AML-193 (cell line): ENCODE data around the gene STK11IP.
A peak's percentile ranks its signal among the peaks of the same experiment; 100 is the strongest.

Experiments
- DNase-seq, 2 experiments: peaks; one replicate each; lab custom pipeline; 2025; lab: John Stamatoyannopoulos, UW

The STK11IP gene, protein sequence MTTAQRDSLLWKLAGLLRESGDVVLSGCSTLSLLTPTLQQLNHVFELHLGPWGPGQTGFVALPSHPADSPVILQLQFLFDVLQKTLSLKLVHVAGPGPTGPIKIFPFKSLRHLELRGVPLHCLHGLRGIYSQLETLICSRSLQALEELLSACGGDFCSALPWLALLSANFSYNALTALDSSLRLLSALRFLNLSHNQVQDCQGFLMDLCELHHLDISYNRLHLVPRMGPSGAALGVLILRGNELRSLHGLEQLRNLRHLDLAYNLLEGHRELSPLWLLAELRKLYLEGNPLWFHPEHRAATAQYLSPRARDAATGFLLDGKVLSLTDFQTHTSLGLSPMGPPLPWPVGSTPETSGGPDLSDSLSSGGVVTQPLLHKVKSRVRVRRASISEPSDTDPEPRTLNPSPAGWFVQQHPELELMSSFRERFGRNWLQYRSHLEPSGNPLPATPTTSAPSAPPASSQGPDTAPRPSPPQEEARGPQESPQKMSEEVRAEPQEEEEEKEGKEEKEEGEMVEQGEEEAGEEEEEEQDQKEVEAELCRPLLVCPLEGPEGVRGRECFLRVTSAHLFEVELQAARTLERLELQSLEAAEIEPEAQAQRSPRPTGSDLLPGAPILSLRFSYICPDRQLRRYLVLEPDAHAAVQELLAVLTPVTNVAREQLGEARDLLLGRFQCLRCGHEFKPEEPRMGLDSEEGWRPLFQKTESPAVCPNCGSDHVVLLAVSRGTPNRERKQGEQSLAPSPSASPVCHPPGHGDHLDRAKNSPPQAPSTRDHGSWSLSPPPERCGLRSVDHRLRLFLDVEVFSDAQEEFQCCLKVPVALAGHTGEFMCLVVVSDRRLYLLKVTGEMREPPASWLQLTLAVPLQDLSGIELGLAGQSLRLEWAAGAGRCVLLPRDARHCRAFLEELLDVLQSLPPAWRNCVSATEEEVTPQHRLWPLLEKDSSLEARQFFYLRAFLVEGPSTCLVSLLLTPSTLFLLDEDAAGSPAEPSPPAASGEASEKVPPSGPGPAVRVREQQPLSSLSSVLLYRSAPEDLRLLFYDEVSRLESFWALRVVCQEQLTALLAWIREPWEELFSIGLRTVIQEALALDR

DNA sequence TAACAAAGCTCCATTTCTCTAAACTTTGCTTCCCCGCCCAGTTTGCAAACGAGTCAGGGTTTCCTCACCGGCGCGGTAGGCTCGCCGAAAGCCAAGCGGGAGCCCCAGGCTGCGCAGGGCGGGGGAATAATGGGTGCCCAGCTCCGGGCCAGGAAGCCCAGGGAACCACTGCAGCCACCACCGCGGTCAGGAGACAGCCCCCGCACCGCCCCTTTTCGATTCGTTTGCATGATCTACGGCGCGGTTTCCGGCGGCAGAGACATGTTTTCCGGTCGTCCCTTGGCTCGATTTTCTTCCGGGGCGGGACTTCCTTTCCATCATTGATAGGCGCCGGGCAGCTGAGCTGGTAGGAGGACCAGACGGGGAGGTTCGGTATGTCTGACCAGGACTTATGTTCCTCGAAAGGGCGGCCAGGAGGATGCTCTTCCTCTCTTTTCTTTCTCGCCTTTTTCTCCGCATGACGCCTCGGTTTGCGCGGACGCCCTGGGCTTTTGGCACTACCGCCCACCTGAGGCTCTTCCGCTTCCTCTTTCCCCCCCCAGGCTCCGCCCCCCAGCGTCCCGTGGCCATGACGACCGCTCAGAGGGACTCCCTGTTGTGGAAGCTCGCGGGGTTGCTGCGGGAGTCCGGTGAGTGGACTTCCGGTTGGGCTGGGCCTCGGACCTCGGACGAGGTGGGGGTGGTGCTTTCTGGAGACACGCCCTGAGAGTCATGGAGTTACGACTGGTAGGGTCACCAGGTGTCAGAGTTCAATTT lies at the start of gene STK11IP:
Gene STK11IP (plus strand): TSS at position 306 of the 756 bp plus-strand sequence. CDS start 263 bp downstream, at position 569.
- peak; percentile 89 to 94 for DNase-seq

DNA sequence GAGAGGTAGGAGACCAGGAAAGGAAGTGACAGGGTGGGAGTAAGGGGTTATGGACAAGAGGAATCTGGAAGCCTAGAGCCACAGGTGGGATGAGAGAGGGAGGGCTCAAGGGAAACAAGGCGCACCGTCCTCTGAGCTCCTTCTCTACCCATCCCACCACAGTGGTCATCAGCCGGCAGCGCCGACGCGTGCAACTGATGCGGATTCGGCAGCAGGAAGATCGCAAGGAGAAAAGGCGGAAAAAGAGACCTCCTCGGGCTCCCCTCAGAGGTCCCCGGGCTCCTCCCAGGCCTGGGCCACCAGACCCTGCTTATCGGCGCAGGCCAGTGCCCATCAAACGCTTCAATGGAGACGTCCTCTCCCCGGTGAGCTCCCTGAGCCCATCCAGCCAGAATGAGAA lies 48.7 kb upstream of the STK11IP start:
- no peak for DNase-seq

DNA sequence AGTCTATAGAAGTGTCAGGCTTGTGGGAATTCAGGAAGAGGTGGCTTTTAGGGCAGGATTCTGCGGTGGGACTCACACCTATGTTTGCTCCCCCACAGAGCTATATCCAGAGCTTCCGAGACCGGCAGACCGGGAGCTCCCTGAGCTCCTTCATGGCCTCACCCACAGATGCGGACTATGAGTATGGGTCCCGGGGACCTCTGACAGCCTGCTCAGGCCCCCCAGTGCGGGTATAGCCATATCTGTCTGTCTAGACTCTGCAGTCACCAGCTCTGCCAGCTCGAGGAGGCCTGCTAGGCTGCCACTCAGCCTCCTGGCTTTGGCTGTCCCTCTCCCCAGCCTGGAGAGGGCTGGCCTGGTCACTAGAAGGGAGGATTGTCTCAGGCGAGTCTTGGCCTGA lies 48.0 kb upstream of the STK11IP start:
- DNase-seq = no peak

DNA sequence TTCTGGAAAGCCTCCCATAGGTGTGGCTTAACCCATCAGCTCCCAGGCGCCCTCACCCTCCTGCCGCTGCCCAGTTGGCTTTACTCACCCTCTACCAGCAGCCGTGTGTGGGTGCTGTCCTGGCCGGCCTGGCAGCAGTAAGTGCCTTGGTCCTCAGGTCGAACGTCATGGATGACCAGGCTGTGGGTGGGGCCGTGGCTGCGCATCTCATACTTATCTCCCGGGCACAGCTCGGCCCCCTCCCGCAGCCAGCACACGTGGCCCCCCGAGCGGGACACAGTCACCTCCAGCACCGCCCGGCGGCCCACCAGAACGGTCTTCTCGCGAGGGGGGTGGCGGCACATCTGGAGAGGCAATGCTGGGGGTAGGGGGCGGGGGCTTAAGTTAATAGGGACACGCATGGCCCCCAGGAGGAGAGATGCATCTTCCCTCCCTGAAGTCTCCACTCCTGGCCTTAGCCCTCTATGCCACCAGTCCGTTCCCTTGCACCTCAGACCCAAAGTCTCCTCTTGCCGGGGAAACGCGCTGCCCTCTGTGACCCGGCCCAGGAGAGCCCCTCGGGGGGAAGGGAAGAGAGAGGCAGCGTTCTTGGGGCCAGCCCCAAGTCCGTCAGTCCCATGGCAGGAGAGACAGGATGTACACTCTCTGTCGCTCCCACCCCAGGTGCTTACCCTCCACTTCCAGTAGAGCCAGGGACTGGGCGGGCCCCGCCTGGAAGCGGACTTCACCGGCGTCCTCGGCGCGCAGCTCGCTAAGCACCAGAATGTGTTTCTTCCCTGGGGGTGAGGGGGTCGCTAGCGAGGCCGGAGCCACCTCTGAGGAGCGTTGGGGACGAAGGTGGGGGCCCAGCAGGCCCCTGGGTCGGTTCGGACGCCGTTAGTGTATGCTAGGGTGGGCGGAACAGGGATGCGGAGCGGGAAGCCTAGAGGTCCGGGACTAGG lies 45.9 kb upstream of the STK11IP start:
- DNase-seq = no peak

DNA sequence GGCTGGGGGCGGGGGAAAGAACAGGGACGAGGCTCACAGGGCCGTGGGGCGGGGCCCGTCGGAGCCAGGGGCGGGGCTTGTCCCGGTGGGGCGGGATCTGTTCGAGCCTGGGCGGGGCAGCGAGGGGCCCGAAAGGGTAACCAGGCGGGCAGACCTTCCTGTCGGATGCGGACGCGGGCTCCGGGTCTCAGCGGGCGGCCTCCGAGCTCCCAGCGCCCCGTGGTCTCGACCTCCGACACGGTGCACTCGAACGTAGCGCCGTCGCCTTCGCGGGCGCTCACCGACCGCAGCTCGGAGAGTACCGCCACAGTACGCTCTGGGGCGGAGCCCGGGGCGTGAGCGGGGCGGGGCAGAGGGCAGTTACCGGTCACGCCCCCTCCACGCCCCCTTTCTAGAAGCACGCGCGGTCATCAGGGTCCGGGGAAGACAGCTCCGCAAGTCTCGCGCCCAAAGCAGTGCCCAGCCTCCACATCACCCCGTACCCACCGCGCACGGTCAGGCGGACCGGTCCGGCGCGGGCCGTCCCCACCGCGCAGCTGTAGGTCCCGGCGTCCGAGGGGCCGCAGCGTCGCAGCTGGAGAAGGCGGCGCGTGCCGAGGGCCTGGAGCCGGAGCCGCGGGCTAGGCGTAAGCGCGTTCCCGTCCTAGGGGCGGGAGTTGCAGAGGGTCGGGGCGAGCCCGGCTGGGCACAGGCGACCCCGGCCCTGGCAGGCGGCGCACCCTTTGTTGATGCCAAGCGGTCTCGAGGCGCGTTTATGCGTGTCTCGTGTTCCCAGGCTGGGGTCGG lies 45.1 kb upstream of the STK11IP start:
- DNase-seq = no peak

DNA sequence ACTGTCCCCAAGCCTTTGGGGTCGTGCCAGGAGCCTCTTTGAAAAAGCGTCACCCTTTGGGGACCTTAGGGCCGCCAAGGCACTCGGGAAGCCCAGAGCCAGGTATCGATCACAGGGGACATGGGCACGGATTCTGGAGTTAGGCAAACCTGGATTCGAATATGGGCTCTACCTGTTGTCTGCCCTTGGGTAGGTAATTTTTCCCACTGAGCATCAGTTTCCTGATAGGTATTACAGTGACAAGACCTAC lies 44.6 kb upstream of the STK11IP start:
- DNase-seq = no peak

DNA sequence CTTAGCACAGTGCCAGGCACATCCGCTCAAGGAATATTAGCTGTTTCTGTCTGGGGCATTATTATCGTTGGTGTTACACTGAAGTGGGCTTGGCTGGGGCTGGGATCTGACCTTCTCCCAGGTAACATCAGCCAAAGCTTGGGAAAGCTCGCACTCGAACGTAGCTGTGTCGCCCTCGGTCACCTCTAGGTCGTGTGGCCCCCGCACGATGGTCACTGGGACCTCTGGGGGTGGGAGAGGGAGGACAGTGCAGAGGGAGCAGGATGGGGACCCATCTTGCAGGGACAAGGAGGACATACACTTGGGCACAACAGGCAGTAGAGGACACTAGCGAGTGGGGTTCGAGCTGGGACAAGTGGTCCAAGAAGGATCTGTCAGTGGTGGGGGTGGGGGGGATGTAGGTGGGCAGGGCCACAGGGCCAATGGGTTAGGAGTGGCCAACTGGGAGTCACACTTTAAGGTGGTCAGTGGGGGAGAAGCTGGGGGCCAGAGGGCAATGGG lies 44.1 kb upstream of the STK11IP start:
- DNase-seq = no peak

DNA sequence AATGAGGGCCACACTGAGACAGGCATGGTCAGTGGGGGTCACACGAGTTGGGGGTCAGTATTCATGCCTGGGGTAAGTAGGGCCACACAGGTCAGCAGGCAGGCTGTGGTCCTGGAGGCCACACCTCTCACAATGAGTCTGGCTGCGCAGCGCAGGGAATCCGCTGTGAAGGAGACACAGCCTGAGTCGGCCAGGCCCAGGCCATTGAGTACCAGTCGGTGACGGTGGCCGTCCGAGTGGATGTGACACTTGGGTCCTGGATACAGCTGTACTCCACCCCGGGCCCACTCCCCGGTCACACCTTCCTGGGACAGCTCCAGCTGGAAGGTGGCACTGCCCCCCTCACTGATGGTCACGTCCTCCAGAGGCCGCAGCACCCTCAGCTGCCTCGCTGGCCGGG lies 43.3 kb upstream of the STK11IP start:
- DNase-seq = no peak

DNA sequence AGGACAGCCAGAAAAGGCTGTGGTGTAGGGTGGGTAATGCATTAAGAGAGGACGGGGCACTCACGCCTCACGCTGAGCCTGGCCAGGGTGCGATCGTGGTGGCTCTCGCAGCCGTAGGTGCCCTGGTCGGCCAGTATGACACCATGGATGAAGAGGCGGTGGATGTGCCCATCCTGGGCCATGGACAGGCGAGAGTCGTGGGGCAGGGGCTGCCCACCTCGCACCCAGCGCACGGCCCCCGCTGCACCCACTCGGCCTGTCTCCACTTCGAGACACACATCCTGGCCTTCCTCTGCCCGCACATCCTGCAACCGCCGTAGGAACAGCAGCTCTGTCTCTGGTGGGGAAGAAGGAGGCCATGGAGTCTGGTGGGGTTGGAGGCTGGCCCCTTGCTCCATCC lies 41.7 kb upstream of the STK11IP start:
- no peak for DNase-seq

DNA sequence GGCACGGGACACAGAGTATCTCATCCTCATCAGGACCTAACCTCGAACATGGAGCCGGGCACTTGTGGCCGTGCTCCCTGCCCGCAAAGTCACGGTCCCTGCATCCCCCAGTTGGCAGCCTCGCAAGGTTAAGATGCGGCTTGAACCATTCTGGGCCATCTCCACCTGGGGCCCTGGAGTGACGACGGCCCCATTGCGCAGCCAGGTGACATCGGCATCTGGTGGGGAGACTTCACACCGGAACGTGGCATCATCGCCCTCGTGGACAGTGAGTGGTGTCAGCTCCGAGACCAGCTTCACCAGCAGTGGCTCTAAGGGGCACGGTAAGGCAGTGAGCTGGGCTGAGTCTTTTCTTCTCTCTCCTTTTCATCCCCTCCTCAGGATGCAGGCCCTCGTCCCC lies 41.2 kb upstream of the STK11IP start:
- DNase-seq = no peak

DNA sequence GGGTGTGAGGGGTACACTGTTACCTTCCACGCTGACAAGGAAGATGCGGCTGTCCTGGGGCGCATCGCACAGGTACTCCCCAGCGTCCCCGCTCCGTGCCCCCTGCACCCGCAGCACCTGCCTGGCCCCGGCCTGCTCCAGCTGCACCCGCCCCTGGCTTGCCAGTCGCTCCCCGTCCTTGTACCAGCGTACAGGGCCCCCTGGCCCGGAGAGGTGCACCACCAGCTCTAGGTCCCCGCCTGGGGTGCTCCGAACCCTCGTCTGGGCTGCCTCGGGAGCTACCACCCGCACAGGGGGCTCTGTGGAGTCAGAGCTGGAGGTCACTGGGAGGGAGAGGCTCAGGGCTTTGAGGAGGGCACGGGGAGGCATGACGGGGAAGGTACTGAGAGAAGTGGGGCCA lies 40.3 kb upstream of the STK11IP start:
- DNase-seq = no peak

DNA sequence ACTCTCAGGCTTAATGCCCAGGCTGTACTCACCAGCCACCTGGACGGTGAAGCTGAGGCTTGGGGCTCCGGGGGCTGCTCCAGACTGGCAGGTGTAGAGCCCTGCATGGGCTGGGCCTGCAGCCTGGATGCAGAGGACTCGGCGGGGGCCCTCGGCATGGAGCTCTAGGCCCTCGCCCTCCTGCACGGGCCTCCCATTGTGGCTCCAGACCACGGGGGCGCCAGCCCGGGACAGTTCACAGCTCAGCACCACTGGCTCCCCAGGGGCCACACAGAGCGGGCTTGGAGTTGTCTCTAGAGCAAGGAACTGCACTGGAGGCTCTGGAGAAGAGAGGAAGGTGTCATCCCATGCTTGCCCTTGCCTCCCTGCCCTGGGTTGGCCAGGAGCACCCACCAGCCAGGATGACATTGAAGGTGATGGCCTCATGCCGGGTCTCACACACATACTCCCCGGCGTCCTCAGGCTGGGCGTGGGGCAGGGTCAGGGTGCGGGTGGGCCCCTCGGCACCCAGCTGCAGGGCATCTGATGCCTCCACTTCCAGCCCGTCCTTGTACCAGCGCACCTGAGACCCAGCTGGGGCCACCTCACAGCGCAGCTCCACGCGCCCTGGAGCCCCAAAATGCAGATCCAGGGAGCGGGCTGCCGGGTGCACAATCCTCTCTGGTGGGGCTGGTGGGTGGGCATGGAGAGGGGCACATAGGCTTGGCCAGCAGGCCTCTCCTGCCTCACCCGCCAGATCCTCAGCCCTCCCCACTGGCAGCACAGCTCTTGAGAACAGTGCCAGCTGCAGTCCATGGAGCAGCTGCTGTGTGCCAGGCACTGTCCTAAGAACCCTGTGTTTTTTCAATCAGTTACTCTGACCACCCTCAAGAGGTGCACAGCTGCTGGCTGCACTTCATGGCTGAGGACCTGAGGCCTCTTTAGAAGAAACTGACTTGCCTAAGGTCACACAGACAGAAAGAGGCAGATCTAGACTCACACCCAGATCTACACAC lies 39.6 kb upstream of the STK11IP start:
- no peak for DNase-seq

DNA sequence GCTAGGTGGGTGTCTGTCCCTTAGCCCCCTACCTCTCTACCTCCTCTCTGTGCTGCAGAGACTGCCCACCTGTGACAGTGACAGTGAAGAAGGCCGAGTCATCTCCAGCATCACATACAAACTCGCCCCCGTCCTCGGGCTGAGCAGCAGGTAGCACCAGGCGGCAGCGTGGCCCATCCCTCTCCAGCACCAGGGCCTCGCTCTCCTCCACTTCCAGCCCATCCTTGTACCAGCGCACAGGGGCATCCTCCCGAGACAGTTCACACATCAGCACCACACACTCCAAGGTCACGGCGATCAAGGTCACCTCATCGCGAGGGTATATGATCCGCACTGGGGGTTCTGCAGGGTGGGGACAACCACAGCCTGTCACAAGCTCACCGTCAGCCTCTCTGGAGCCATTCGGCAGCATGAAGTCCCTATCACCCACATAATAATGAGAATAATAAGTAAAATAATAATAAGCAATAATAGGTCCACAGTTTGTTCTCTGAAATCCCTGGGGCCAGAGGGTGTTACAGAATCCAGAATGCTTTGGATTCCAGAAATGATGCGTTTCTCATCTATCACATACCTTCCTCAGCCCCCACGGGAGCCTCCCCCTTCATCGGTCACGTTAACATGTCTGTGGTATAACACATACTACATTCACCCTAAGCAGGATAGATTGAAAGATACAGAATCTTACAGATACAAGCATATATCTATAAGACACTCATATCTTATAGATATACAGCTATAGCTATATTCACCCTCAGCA lies 38.3 kb upstream of the STK11IP start:
- no peak for DNase-seq

DNA sequence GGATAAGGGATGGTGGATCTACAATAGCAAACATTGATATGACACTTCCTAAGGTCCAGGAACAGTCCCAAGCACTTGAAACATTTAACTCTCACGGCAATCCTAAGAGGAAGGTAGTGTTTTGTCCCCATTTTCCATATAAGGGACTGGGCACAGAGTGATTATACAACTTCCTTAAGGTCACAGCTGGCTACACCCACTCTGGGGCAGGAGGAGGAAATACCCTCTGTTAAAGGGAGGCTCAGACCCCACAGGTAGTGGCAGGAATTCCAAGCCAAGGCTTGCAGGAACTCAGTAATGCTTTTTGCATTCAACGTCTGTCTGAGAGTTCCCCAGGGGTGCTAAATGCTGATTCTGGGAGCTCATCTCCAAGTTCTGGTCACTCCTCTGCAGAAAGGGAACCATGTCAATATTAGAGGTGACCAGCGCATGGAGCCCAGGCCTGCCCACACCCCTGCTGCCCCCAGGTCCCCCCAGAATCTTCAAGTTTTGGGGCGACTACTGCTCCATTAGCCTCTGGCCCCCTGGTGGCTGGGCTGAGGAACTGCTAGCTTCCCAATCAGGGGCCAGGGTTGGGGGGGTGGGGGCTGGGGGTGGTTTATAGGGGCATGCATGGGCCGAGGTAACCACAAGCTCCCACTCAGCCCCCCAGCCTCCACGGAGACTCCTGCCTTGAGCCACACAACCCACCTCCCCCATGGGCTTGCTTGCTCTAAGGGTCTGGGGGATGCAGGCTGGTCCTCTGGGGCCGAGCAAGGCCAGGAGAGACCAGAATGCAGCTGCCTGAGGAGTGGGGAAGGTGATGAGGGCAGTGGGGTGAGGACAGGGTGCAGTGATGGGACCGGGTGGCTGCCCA lies 37.4 kb upstream of the STK11IP start:
- no peak for DNase-seq

DNA sequence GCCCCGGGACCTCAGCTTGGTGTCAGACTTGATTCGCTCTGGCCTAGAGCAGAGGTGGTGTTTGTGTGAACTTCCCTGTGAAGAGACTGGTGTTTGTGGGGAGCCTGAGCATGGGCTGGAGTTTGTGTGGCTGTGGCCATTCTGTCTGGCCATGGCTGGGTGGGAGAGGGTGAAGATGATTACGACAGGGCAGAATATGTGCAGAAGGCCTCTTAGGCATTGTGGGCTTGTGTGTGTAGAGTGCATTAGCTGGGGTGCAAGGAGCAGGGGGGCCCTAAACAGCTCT lies 36.8 kb upstream of the STK11IP start:
- no peak for DNase-seq

DNA sequence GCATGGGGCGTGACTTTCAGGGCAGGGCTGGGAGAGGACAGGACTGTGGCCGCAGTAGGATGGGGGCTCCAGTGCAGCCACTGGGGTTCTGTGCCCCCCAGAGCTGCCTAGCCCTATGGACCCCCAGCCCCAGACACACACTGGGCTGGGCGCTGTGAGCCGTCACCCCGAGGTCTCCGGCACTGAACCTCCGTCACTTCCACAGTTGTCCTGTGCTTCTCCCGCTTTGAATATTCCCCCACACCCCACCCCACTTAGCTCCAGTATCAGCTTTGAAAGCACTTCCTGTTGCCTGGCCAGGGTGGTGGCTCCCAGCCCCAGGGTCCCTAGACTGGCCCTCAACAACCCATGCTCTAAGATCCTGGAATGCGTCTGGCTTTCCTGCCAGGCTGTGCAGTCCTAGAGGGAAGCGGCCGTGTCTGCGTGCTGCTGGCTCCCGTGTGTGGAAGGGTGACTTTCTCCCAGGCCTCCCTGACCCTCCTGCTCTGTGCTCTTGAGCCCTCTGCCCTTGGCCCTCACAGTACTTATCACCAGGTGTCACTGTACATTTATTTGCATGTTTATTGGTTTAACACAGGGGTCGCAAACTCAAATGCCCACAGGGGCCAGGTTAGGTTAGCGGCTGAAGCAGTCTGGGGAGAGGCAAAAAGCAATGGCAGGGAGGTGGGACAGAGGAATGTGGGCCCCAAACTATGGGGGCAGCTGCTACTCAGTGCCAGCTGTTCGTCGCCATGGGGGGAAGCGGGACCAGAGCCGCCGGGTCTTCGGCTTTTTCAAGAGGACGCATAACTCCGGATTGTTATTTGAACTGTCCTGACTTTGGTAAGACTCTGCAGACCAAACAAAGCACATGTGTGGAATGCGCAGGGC lies 36.2 kb upstream of the STK11IP start:
- DNase-seq = no peak
